HL-60/S4 treated with retinoic acid at 250 ng/mL for 4 days and 3 days (cell line): ENCODE measurements around the gene GRK4.
"Not testable (repeated sequence)": the region's sequence is repeated elsewhere in the genome, so short reads cannot be mapped to it uniquely, and the experiment has no call there.

ENCODE experiments used
- in situ Hi-C: fragments of 300-500 bp; cut with MboI; formaldehyde crosslinking; loops from 2 replicates; pipeline ENCODE4 v1.7.0; 2022; ENCODE audit warnings: low sequenced_read_pairs

GRK4 gene

DNA sequence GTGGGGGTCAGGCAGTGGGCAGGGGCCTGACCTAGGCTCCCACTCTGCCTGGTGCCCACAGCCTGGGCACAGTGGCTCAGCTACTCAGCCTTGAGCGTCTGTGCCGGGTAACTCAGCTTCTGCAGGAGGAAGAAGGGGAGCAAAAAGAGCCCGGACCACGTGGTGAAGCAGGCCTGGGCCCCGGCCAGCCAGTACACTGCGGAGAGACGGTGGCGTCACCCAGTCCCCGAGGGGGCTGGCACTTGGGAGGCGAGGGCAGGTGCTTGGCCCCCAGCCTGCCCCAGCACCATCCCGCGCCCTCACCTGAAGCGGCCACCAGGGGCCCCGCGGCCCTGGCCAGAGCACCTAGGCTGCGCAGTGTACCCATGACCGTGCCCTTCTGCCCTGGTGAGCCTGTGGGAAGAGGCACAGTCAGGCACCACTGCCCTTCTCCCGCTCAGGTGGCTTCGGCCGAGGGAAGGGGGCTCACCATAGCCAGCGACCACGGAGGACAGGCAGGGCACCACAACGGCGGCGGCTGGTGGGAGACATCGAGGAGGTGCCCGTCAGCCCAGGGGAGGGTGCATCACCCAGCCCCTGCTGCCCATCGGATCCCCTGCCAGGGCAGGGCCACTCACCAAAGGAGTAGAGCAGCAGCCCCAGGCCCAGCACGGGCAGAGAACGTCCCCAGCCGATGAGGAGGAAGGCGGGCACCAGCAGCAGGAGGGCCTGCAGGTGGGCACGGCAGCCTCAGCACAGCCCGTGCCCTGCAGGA, 32.4 kb upstream of the GRK4 start:
- in situ Hi-C loops: no loop called here

DNA sequence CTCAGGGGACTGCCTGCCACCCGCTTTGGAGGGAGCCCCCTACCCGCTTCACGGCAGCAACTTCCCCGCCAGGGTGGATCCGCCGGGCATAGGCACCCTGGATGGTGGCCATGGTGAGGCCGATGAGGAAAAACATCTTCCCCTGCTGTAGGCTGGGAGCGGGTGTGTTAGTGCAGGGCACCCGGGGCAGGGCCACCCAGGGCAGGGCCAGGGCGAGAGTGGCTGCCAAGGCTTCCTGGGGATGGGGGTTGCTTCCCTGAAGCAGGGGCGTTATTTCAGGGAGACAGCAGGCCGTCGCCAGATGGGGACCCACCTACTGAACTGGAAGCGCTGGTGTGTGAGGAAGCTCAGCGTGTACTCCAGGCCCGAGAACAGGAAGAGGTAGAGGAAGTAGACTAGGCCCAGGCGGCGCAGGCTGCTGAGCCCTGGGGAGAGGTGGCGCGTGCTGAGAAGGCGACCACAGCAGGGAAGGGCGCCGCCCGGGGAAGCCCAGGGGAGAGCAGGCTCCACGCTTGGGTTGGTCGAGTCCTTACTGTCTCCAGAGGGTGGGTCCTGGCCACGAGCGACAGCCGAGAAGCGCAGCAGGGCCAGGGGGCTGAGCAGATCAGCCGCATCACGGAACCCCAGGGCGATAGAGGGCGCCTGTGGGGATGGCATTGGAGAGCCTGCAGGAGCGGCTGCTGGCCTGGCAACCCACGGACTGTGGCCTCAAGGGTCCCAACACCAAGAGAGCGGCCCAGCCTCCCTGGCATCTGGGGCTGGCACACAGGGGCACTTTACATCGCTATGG, 31.7 kb upstream of the GRK4 start:
- in situ Hi-C loops: no loop called here

DNA sequence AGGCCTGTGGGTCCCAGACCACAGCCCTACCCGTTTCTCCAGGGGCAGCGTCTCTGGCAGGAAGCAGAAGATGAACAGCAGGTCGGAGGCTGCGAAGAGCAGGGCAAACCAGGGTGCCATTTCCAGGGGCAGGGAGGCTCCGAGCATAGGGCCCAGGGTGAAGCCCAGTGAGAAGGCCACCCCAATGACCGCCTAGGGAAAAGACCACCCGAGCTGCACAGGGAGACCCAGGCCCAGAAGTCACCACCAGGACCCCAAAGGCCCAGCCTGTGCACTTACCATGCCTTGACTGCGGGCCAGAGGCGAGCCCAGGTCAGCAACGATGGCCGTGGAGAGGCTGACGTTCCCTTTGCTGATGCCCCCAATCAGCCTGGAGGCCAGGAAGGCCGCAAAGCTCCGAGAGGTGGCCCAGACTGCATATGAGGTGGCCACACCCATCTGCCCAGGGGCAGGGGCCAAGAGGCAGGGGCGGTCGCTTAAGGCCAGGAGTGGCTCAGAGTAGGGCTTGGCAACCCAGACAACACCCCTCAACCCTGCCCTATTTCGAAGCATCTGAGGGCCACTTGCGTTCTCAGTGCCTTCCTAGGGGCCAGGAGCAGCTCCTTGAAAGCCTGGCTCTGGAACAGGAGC, 30.9 kb upstream of the GRK4 start:
- in situ Hi-C loops: no loop called here

DNA sequence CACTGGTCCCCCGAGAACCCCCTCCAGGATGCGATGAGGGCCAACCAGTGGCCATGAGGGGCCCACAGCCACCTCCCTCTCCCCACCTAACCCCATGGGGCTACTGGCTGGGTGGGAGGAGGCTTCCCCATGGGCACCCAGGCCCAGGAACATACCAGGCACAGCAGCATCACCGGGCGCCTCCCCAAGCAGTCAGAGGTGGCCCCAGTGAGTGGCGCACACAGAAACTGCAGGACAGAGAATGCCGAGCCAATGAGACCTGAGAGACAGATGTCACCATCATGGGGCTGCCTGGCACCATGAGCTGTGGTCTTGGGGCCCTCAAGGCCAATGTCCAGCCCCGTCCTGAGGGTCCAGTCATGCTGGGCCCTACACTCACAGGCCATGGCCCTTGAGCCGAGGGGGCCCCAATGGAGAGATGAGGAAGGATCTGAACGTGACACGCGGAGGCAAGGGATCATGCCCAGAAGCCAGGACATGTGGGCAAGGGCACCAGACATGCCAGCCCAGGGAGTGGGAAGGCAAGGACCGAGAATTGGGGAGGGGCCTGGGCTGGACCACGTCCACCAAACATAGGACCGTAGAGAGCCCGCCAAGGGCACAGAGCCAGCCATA, 30.3 kb upstream of the GRK4 start:
- in situ Hi-C loops: no loop called here

DNA sequence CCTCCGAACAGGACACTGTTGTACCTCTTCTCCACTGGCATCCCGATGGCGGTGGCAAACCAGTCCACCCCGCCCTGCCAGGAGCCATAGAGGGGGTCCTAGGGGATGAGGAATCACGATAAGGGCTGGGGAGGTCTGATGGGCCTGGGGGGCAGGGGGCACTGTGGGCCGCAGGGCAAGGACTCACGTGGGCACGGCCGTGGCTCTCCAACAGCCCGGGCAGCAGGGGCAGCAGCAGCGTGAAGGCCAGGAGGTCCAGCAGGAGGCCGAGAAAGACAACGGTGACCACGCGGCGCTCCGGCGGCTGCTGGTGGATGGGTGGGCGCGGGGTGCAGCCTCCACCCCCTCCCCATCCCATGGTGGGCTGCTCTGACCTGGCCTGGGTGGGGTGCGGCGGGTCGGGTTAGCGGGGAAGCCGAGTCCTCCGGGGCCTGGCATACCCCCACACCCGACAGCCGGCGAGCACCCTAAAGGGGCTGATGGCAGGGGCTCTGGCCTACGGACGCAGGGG, 29.8 kb upstream of the GRK4 start:
- in situ Hi-C loops: no loop called here

DNA sequence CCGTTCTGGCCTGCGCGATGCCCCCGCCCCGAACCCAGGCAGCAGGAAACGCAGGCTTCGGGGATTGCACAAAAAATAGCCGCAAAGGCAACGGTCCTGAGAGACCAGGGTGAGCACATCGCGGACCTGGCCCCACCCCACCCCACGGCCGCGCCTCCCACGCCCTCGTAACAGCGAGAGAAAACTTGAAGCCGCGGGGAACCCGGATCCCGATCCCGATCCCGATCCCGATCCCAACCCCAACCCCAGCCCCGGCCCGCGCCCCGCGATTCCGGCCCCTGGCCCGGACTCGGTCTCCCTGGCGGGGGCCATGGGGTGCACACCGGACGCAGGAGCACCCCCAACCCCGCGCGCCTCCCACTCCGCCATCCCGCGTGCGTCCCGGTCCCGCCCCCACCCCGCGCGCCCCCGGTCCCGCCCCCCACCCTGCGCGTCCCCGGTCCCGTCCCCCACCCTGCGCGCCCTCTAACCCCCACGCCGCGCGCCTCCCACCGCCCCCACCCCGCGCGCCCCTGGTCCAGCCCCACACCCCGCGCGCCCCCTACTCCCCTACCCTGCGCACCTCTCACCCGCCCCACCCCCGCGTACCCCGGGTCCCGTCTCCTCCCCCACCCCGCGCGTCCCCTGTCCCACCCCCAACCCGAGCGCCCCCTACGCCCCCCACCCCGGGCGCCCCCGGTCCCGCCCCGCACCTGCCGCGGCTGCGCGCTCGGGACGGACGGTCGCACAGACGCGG, 29.1 kb upstream of the GRK4 start:
- in situ Hi-C loops: no loop called here

DNA sequence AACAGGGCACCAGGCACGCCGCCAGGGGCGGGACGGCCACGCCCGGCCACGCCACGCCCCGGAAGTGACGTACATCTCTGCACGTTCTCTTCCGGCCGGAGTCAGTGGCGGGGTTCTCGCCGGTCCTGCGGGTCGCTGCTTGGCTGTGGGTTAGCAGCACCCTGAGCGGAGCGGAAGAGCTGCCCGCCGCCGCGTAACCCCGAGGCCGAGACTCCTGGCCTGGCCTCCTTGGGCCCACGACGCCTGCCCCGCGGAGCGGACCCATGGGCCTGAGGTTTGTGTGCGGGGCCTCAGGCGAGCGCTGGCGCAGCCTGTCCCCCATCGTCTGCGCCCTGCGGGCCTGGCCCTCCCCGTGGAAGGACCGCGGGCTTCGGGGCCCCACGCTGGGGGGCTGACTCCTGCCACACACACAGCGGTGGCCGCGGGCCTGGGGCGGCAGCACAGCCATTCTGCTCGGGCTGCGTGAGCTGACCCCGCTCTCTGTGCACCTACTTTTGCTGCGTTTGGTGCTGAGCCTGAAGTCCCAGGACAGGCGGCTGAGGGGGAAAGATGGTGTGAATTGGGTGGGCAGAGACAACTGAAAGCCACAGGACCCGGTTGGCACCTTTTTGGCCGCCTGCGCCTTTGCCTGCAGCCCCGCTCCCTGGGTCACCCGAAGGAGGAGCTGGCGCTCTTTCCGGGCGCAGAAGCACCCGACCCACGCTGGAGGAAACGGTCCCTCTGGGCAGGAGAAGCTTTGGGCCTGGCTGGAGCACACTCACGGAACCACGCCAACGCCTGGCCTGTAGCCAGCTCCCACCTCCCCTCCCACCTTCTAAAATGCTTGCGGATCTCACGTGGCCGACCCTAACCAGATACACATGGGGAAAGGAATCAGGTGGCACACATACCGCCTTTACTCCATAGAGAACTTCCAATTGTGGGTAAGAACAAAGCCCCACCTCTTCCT, 28.3 kb upstream of the GRK4 start:
- in situ Hi-C loops: no loop called here

DNA sequence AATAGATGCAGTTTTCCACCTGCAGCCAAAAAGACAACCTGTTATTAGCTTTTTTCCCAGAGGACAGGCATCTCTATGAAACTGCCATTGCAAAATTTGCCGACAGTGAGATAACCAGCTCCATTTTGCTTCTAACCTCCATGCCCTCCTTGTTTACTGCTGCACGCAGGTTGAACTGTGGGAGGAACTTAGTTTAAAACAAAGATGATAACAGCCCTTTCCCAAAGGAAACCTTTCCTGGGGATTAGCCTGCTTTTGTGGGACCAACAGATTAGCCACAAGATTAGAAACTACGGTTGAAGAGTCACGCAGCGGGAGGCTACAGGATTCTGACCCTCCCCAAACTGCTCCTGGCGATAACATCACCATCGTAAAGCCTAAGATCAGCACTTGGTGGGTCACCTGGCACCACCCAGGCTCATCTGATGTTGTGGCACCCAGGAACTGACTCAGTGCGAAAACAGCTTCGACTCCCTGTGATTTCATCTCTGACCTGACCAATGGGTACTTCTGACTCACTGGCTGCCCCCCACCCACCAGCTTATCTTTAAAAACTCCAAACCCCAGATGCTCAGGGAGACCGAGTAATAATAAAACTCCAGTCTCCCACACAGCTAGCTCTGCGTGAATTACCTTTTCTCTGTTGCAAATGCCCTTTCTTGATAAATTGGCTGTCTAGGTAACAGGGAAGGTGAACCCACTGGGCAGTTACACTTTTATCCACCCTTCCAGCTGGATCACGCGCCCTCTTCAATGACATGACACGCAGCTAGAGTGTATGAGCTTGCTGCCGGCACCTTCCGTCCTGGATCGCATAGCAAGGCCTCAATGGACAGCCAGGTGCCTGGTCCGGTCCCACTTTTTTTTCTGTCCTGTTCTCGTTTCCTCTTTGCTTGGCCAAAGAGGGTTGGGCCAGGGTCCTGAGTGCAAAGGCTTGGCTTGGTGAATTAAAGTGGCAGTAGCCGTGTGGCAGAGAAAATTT, 27.3 kb upstream of the GRK4 start:
- in situ Hi-C loops: no loop called here

DNA sequence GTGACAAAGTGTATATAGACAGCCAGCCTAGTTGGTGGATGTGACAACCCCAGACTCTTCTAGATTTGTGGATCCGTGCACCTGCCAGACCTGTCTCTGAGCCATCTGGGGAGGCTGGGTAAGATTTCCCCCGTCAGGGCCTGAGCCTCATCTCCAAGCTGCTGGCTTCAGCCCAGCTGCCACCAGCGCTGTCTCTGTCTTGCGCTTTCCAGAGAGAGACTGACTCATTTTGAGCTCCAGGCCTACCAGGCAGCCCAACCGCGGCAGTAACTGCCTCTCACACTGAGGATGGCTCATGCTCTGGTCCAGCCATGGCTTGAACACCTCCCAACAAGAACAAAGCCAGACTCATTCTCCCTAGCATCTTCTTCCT, 26.6 kb upstream of the GRK4 start:
- in situ Hi-C loops: no loop called here

DNA sequence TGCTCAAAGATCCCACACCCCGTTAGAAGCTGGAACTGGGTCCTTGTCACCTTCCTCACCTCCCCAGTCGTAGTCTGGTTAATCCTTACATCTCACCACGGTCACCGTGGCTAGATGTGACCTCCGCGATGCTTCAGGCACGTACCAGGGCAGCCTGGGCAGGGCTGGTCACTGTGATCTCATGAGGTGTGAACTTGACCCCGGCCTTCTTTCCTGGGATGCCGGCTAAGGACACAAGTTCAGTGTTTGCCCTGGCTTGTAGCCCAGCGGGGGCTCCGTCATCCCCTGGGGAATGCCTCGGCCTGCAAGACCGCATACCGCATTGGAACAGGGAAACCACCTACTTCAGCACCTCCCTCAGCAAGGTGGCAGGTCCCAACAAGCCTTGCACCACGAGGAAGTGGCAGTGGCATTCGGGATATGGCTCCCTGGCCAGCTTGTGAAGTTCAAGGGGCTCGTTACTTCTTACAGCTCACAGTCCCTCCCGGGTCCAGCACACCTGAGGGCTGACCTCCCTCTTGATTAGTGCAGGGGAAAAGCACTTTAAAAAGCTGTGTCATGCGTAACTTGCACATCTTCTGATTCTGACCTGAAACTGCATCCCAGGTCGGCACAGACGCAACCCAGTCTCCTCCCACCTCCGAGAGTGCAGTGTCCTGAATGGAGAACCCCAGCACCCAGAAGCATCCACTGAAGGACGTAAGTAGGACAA, 26.1 kb upstream of the GRK4 start:
- in situ Hi-C loops: no loop called here

DNA sequence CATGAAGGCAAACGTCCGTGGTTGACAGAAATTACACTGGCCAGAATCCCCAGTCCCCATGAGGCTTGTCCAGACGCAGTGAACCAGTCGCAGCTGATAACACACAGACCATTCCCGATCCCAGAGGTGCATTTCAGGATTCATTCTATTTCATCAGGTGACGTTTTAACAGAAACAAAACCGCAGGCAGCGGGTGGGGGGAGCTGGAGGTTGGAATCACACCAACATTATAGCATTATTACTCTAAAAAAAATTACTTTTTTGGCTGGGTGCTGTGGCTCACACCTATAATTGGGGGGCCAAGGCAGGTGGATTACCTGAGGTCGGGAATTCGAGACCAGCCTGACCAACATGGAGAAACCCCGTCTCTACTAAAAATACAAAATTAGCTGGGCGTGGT, 25.4 kb upstream of the GRK4 start:
- in situ Hi-C loops: no loop called here

DNA sequence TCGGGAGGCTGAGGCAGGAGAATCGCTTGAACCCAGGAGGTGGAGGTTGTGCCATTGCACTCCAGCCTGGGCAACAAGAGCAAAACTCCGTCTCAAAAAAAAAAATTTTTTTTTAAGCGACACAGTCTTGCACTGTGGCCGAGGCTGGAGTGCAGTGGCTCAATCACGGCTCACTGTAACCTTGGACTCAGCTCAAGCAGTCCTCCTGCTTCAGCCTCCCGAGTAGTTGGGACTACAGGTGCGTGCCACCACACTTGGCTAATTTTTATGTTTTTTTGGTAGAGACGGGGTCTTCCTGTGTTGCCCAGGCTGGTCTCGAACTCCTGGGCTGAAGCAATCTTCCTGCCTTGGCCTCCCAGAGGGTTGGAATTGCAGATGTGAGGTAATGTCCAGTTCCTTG, 25.0 kb upstream of the GRK4 start:
- in situ Hi-C loops: not testable (repeated sequence)

DNA sequence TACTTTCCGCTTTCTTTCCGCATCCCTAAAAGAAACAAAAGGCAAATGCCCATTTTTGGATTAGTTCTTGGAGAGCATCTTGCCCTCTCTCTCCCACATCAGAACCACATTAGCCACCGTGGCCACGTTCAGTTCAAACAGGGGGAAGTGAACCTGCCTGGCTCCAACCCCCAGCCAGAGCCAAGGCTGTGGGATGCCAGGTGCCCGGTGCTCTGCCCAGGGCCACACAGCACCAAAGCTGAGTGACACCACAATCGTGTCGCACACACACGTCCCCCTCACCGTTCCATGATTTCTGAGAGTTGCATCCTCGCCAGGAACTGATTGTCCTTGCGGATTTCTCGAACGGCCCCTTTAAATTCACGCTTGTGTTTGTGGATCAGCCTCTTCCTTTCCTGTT, 24.5 kb upstream of the GRK4 start:
- in situ Hi-C loops: no loop called here

DNA sequence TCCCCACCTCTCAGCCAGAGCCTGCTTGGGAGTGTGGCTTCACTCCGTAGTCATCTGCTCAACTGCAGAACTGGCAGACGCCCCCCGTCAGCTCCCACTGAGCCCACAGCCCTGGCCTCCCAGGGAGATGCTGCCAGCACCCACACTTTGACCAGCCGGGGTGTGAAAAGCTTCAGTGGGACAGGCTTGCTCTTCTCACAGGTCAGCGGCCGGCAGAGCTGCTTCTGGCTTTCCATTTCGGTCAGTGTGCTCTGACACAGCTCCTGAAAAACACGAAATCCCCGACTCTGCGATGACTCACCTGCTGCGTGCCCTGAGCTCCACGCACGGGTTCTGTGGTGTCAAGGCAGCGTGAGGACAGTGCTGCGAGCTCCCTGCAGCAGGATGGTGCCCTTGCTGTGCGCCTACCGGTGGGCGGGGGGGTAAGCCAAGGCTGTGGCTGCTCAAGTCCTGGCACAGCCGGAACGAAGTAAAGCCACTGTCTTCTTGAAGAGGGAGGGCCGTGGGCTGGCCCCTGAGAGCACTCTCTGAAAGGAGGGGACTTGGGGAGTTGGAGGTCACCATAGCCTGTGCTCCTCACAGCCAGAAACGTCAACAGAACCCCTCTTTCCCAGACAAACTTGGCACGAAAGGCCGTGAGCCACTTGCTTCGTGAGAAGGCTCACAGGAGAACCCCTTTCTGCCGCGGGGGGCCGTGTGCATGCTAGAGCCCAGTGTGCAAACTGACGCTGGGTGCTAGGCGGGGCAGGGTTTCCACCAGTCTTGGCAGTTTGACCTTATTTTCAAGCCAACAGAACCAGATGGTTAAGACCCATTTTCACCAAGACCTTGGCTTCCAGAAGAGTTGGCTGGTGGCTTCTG, 23.8 kb upstream of the GRK4 start:
- in situ Hi-C loops: no loop called here

DNA sequence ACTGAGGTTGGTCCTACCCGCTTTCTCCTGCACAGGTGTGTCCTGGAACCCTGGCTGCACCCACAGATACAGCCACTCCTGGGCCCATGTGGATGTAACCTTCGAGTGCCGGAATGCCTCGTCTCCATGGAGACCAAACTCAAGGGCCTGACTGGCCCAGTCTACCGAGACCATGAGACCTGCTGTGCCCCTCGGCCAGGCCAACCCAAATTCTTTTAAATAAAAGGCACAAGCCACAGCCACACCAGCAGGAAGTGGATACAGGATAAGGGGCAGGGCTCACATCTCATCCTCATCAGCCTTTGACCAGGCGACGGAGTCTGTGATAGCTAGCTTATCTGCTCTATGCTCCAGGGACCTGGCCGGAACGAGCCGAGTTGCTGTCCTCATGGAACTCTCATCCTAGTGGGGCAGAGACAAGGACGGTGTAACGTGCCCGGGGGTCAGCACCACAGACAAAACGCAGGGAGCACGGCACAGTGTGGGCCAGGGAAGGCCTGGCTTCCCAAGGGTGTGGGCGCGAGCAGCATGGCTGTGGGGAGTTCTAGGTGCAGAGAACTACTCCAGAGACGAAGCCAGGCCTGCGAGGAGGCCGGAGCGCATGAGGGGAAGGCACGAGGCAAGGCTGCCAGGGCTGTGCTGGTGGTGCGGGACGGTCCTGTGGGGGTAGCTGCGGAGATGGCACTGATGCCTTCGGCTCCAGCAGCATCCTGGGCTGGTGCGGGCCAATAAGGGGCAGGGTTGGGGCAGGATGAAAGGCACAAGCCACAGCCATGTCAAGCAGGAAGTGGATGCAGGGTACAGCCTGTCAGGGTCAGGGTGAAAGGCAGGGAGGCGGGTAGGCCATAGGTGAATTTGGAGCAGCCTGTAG, 22.9 kb upstream of the GRK4 start:
- in situ Hi-C loops: no loop called here
